Suprapubic skin (tissue), 3 donors: Measurements from ENCODE around the gene KCND3.

Source experiments
- CTCF ChIP-seq, 2 donors: fragments of 200-600 bp in 1 of 2; fragments of 450-650 bp in 1 of 2; sonication (generic) in 1 of 2; IDR thresholded peaks; one replicate each; pipeline ENCODE4 v1.5.1; 2016 to 2019; ENCODE audit warnings: antibody characterized with exemption in 2 of 2, mild to moderate bottlenecking in 1 of 2, moderate library complexity in 1 of 2
- POLR2AphosphoS5 ChIP-seq, 3 donors: sonication (generic); formaldehyde crosslinking; IDR thresholded peaks; one replicate each; pipeline ENCODE4 v1.6.1; 2017; ENCODE audit warnings: antibody characterized with exemption in 3 of 3

GRCh38 chr1:112007169-112007568 is 17.7 kb upstream of the KCND3 start:
- TF ChIP-seq POLR2AphosphoS5 (IDR thresholded peaks at IDR 0.05), result no peak
- TF ChIP-seq CTCF (IDR thresholded peaks at IDR 0.05), result no peak
